Activated naive CD4-positive, alpha-beta T cell treated with anti-CD3 and anti-CD28 coated beads, Interleukin-2, amount 50 U/mL, for 16 hours (primary cell): Measurements from ENCODE around the gene DENND5A.
"Not testable (repeated sequence)": the region's sequence is repeated elsewhere in the genome, so short reads cannot be mapped to it uniquely, and the experiment has no call there.

ENCODE experiments used
- DNase-seq: peaks from one replicate; pipeline ENCODE4 v3.0.0-alpha.2; 2020

DENND5A gene

DNA sequence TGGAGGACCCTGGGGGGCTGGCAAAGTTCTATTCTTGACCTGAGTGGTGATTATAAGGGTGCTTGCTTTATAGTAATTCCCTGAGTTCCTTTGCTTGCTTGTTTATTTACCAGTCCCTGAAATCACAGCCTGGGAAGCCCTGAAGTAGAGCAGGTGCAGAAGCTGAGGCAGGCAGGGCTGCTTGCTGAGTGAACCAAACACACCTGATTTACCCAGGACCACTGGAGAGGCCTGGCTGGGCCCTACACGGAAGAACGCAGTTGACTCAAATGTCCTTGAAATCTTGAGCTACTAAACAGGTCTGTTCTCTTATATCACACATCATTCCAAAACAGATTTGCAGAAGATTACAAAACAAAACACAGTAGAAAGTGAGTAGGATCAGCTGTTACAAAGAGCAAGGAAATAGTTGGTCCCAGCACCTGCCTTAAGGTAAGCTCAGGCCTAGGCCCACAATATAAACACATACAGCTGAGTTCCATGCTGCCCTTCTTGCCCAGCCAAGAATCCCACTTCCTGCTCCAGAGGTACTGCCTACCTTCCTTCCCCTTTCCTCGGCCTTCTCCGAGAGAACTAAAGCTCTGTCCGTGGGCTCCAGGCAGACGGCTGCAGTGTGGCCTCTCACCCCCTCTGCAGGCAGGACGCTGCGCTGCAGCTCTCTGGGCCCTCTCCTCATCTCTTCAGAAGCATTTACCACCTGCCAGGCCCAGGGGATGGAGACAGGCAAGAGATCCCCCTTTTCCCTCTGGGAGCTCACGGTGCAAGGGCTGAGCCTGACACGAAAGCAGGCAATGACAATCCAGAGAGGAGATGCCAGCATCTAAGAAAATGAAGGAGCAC is 127.6 kb downstream of the DENND5A start:
- DNase-seq: peak; percentile 71

DNA sequence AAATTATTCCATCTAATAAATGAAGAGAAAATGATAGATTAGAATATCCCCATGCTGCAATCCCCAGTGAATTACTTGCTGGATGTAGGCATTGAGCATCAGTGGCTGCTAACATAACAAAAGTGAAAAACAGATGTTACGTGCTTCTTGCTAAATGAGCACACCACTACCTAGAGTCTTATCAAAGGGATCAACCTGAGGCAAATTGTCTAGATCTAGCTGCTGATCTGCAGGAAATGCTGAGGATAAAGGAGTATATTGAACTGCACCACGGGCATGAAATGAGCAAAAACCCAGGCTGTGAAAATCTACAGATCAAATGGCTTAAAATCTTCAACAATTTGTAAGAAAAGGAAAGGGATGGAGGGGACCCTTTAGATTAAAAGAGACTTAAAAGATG is 128.4 kb downstream of the DENND5A start:
- no peak for DNase-seq

DNA sequence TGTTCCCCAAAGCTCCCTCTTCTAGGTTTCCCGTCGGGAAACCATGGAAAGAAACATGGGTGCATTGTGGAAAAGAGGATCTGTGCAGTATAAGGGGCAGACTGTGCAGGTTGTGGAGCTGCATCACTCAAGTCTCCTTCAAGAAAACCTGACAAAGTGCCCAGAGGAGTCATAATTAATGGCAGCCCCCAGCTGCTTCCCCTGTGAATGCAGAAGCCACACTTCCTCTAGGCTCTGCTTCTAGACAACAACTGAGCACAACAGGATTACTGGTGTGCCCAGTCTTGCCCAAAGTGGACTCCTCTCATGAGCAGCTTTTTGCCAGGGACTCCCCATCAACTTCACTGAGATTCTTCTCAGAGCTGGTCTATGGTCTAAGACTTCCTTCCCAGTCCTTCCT is 131.2 kb downstream of the DENND5A start:
- DNase-seq: no peak

DNA sequence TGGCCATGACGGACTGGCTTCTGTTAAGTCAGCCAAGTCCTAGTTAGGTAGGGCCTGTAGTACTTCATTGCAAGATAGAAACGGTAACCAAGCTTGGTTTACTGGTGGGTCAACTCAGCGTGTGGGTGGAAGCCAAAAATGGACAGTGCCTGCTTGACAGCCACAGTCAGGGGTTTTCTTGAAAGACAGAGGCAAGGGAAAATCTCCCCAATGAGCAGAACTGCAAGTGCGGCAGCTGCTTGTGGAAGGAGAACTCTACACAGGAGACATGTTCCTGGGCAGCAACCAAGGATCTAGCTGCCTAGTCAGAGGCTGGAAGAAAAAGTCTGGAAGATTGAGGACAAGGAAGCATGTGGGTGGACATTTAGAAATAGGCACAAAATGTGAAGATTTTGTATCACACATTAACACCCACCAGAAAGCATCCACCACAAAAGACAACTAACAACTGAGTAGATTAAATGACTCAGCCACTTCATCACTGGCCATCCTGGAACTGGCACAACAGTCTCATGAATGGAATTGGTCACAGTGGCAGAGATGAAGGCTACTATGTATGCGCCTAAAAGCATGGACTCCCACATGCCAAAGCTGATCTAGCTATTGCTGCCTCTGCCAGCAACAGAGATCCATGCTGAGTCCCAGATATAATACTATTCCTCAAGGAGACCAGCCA is 132.8 kb downstream of the DENND5A start:
- no peak for DNase-seq

DNA sequence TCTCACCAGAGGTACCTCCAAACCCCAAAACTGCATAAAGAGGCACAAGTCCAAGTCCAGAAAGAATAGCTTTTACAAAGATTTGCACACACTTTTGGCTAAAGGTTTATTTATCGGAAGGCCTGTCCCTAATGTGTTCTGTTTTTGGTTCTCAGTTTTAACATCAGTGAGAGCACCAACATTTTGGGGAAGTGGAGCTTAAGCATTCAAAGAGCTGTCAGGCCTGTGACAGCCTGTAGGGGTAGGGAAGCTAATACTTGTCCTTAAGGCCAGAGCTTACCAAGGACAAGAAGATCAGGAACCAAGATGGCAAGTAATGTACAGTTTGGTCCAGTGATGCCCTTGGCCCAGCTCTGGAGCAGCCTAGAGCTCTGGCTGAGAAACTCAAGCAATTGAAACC is 134.9 kb downstream of the DENND5A start:
- no peak for DNase-seq

DNA sequence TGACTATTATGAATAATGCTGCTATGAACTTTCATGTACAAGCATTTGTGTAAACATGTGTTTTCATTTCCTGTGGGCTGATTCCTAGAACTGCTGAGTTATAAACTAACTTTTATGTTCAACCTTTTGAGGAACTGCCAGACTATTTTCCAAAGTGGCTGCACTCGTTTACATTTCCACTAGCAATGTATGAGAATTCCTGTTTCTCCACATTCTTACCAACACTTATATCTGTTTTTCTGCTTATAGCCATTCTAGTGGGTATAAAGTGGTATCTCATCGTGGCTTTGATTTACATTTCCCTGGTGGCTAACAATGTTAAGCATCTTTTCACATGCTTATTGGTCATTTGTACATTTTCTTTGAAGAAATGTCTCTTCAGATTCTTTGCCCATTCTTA is 138.5 kb downstream of the DENND5A start:
- DNase-seq: no peak

DNA sequence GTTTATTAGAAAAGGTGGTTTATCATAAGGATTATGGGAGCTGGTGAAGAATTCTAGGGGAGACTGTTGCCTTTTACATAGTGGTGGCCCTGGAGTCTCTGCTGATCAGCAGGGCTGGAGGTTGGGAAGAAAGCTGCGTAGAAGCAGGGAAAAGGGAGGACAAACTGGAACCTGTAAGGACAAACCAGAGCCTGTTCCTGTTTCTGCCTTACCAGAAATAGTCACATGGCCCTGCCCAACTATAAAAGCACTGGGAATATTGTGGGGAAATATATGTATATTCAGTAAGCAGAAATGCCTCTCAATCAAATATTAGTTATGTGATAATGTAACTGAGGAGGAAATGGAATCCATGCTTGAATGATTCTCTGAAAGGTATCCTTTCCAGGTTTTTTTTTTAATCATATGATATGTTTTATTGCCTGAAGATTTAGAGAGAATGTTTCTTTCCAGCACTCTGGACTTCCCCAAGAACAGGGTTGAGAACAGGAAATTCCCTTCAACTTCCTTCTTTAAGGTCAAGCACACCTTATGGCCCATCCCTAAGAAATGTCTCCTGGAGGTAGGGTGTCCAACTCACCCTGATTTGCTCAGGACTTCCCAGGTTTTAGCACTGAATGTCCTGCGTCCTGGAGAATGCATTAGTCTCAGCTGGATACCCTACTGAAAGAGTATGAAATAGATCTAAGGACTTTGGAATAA is 139.8 kb downstream of the DENND5A start:
- no peak for DNase-seq

DNA sequence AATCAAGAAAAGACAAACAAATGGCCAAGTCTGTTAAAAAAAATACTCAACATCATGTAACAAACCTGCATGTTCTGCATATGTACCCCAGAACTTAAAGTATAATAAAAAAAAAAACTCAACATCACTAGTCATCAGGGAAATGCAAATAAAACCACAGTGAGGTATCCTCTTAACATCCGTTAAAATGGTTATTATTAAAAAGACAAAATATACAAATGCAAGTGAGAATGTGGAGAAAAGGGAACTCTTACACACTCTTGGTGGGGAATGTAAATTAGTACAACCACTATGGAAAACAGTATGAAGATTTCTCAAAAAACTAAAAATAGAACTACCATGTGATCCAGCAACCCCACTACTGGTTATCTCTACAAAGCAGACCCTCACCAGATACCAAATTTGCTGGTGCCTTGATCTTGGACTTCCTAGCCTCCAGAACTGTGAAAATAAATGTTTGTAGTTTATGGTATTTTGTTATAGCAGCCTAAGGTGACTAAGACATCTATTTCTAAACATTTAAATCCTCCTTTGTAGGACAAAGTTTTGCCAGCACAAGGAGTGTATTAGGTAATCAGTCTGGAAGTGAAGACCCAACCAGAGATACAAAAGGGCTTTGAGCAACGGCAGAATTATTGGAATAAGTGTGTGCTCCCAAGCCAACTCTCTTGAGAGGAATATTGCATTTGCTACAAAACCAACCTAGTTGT is 141.4 kb downstream of the DENND5A start:
- DNase-seq: no peak

DNA sequence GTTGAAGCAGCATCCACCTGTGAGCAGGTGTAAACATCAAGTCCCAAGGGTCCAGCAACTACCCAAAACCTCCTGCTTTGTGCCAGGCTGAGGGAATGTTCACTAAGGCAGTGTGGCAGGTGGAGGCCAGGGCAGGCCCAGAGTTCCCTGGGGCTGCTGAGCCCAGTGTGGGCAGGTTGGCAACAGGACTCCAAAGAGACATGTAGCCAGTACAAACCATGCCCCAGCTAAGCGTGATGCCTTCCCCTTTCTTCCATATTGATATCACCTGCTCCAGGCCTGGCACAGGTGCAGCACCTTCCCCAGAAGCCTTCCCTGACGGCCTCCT is 143.7 kb downstream of the DENND5A start:
- no peak for DNase-seq

DNA sequence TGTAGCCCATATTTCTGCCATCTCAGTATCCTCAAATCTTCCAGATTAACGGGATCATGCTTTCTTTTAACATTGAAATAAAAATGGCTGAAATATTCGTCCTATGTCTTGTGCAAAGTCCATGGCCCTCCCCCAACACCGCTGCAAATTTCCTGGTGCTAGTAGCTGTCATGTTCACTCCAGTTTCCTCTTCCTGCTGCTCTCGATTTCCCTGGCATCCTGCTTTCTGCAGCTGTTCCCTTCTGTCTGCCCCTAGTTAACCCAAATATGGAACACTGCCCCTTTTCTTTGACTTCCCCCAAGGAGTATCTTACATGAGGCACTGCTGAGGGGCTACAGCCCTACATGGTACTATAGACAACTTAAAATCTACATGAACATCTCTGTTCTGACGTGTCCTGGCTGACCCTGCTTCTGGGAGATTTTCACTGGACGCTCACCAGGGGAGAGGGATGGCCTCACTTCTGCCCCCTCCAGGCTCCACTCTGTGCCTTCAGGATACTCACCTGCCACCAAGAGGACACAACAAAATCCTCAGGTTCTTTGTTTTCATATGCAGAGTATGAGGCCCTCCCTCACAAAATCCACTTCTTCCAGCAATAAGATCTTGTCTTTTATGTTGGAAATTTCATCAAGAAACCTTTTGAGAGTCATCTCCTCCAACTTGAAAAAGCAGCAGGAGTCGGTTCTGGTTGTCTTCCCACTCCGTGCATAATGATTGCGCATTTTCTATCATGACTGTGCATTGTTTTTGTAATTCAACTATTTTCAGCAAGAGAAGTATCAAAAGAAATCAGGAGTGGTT is 144.3 kb downstream of the DENND5A start:
- DNase-seq: no peak

DNA sequence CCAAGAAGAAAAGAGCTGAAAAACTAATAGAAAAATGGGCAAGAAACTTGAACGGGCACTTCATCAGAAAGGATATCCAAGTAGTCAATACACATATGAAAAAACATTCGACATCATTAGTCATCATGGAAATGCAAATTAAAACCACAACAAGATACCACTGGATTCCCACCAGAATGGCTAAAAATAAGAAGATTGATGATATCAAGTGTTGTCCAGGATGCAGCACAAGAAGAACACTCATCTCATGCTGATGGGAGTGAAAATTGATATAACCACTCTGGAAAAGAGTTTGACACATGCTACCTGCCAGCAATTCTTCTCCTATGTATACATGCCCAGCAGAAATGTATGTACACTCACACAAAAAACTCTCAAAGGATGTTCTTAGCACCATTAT is 146.9 kb downstream of the DENND5A start:
- DNase-seq: no peak

DNA sequence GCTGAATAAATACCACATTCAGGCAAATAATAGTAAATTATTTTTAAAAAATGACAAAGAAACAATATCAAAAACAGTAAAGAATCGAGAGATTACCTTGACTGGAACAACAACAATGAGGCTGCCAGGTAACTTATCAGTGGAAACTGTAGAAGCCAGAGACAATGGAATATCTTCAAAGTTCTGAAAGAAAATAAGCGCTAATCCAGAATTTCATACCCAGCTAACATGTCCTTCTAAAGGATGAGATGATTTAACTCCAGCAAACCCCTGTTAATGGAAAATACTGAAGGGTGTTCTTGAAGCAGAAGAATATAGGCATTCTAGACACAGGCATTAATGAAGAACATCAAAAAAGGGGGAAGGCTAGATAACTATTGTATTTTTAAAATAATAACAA is 153.1 kb downstream of the DENND5A start:
- no peak for DNase-seq

DNA sequence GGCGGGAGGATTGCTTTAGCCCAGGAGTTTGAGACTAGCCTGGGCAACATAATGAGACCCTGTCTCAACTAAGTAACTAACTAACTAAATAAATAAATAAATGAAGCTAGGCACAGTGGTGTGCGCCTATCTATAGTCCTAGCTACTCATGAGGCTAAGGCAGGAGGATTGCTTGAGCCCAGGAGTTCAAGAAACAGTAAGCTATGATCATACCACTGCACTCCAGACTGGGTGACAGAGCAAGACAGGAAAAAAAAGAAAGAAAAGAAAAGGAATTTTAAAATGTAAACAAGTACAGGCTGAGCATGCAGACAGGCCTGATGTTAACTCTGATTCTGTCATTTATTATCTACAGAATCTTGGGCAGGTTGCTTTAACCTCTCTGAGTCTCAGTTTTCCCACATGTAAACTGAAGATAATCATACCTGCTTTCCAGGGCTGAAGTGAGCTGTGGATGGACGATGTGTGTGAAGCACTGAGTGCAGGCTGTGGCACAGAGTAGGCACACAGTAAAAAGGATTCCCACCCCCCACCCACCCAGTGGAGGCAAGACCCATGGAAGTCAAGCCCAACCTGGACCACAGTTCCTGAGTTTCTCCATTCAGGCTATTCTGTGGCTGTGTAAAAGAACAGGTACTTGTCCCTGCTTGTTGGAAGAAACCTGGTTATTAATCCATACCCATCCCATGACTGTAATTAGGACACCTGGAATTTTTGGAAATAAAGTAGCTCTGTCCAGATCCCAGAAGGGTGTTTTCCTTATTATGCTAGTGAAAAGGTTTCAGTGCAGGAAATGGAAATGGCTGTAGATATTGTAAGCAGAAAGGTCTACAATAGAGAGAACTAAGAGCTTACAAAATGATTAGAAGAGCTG is 155.1 kb downstream of the DENND5A start:
- DNase-seq: no peak

DNA sequence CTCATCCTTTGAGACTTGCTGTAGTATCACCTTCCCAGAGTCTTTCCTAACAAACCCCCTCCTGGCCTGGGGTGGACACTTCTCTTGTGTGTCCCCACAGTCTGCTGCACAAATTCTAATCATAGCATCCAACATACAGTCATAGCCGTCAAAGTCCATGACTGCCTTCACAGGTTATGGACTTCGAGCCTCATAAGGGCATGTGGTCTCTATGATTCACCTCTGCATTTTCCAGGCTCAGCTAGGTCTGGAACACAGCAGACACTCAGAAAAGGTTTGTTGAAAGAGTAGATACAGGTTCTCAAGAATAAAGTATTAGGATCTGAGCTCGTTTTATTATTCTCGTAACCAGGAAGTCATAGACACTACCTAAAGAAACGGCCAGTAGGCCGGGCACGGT is 160.6 kb downstream of the DENND5A start:
- no peak for DNase-seq

DNA sequence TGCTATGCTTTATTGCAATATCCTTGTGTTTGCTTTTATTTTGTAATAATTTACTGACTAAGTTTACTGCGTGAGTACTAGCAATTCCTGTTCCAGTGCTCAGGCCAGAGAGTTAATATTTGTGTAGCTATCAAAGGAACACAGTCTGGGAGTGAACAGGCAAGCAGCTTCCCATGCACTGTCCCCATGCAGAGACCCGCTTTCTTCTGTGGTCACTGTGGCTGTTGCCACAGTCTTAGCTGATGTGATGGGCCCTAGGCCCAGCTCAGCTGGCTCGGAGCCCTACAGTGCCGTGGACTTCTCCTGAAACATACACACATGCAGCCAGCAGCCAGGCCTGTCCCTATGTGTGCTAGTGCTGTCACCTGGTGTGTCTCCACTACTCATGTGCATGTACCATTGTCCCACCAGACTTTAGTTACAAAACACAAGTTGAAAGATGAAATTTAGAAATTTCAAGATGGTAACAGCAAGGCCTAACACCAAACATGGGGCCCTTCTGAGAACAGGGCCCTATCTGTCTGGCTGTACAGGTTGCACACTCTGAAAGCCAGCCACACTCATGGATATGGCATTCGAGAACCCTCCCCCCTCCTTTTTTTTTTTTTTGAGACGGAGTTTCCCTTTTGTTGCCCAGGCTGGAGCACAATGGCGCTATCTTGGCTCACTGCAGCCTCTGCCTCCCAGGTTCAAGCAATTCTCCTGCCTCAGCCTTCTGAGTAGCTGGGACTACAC is 161.4 kb downstream of the DENND5A start:
- DNase-seq: no peak

DNA sequence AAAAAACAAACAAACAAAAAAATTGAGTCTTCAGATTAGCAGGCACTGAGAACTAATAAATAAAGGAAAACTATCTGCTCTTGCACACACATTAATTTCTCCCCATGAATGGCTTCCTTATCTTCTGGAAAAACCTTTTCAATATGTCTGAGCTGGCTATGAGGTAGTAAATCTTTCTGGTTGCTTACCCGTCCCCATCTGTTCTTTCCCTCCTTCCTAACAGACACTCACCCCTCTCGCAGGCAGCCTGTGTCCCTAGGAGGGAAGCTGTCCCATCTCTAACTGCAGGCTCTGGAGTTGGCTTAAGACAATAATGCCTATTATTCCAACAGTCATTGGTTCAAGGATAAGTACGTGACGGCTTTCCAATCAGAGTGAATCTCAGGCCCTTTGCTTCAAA is 165.5 kb downstream of the DENND5A start:
- DNase-seq: no peak

DNA sequence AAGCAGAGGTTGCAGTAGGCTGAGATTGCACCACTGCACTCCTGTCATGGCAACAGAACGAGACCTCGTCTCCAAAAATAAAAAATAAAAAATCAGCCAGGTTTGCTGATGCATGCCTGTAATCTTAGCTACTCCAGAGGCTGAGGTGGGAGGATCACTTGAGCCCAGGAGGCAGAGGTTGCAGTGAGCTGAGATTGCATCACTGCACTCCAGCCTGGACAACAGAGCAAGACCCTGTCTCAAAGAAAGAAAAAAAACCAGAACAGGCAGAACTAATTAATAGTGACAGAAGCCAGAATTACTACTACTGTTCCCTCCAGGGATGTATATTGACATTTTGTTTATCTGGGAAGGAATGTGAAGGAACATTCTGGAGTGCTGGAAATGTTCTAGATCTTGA is 166.7 kb downstream of the DENND5A start:
- DNase-seq: not testable (repeated sequence)

DNA sequence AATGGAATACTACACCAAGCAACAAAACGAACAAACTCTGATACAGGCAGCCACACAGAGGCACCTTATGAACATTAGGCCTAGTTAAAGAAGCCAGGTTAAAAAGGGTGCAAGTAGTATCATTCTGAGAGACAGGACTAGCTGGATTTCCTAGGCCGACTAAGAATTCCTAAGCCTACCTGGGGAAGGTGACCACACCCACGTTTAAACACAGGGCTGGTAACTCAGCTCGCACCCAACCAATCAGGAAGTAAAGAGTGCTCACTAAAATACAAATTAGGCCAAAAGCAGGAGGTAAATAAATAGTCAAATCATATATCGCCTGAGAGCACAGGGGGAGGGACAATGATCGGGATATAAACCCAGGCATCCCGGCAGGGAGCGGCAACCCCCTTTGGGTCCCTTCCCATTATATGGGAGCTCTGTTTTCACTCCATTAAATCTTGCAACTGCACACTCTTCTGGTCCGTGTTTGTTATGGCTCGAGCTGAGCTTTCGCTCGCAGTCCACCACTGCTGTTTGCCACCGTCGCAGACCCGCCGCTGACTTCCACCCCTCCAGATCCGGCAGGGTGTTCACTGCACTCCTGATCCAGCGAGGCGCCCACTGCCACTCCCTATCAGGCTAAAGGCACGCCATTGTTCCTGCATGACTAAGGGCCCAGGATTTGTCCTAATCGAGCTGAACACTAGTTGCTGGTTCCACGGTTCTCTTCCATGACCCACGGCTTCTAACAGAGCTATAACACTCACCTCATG is 167.8 kb downstream of the DENND5A start:
- DNase-seq: not testable (repeated sequence)

DNA sequence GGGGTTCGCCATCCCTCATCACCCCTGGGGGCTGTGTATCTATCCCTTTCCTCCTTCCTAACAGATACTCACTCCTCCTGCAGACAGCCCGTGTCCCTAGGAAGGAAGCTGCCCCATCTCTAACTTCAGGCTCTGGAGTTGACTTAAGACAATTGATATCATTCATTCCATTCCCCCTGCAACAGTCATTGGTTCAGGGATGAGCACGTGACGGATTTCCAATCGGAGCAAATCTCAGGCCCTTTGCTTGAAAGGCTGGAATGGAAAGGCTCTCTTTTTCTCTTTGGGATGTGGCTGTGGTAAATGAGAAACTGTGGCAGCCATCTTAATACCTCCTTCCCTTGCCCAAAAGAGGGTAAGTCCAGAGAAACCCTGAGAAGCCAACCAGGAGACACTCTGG is 168.7 kb downstream of the DENND5A start:
- no peak for DNase-seq

DNA sequence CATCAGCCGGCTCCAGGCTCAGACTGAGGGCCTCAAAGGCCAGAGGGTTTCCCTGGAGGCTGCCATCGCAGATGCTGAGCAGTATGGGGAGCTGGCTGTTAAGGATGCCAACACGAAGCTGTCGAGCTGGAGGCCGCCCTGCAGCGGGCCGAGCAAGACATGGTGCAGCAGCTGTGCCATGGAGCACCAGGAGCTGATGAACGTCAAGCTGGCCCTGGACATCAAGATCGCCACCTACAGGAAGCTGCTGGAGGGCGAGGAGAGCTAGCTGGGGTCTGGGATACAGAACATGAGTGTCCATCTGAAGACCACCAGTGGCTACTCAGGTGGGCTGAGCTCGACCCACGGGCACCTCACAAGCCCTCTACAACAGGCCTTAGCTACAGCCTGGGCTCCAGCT is 169.7 kb downstream of the DENND5A start:
- DNase-seq: no peak
